Keratinocyte (primary cell): Measurements from ENCODE around the gene SH3BP1. TPM values are rescaled to one million over a fixed set of nuclear protein-coding genes. Genes with fewer than 3 reads are reported as not detected.
"Not testable (repeated sequence)": the region's sequence is repeated elsewhere in the genome, so short reads cannot be mapped to it uniquely, and the experiment has no call there.

ENCODE experiments used
- DNase-seq: peaks from one replicate; pipeline ENCODE4 v3.0.0-alpha.2; 2011; ENCODE audit warnings: low read depth, missing footprints, low spot score
- FAIRE-seq: peaks from 2 replicates; lab custom pipeline; 2011; peaks lifted over from hg19 to GRCh38; lab: Jason Lieb, UNC
- H2AFZ ChIP-seq: 2 replicates; pipeline ENCODE4 v1.6.0; 2012; ENCODE audit warnings: low read length, control low read depth, inconsistent platforms; ENCODE audit not compliant: control insufficient read depth
- H3K27ac ChIP-seq: 2 replicates; pipeline ENCODE4 v1.5.1; 2011; ENCODE audit warnings: low read length; ENCODE audit not compliant: control insufficient read depth, insufficient read depth
- H3K27me3 ChIP-seq: 3 replicates; pipeline ENCODE4 v1.6.0; 2011; ENCODE audit warnings: low read length; ENCODE audit not compliant: control insufficient read depth, insufficient read depth; ENCODE audit errors: extremely low read depth
- H3K36me3 ChIP-seq, 2 experiments: 2 replicates in 1 of 2; 3 replicates in 1 of 2; pipeline ENCODE4 v1.5.1; 2011; ENCODE audit warnings: low read length in 2 of 2, mild to moderate bottlenecking in 1 of 2; ENCODE audit not compliant: control insufficient read depth in 2 of 2, insufficient read depth in 2 of 2; ENCODE audit errors: extremely low read depth in 1 of 2
- H3K4me1 ChIP-seq: 3 replicates; pipeline ENCODE4 v1.5.1; 2011; ENCODE audit warnings: low read length; ENCODE audit not compliant: control insufficient read depth, insufficient read depth; ENCODE audit errors: extremely low read depth
- H3K4me2 ChIP-seq: 3 replicates; pipeline ENCODE4 v1.6.0; 2011; ENCODE audit warnings: low read depth, low read length; ENCODE audit not compliant: control insufficient read depth, insufficient read depth; ENCODE audit errors: extremely low read depth
- H3K4me3 ChIP-seq, 3 experiments: fragments of 200-600 bp in 1 of 3; sonication (generic) in 1 of 3; 2 replicates in 2 of 3; 3 replicates in 1 of 3; pipeline ENCODE4 v1.5.1; 2011 to 2016; ENCODE audit warnings: low read length in 3 of 3, mild to moderate bottlenecking in 3 of 3, control low read depth in 2 of 3, inconsistent platforms in 1 of 3, low read depth in 1 of 3, mixed read lengths in 1 of 3, mixed run types in 1 of 3, moderate library complexity in 1 of 3; ENCODE audit not compliant: control insufficient read depth in 2 of 3, insufficient read depth in 2 of 3; ENCODE audit errors: extremely low read depth in 1 of 3
- H3K79me2 ChIP-seq: 2 replicates; pipeline ENCODE4 v1.6.0; 2012; ENCODE audit warnings: low read length; ENCODE audit not compliant: control insufficient read depth, insufficient read depth
- H3K9ac ChIP-seq: 3 replicates; pipeline ENCODE4 v1.6.0; 2011; ENCODE audit warnings: low read length; ENCODE audit not compliant: control insufficient read depth, insufficient read depth; ENCODE audit errors: extremely low read depth
- H3K9me1 ChIP-seq: 3 replicates; pipeline ENCODE4 v1.6.0; 2011; ENCODE audit warnings: low read length; ENCODE audit not compliant: control insufficient read depth, insufficient read depth; ENCODE audit errors: extremely low read depth
- H3K9me3 ChIP-seq: 2 replicates; pipeline ENCODE4 v1.5.1; 2012; ENCODE audit warnings: low read depth, low read length; ENCODE audit not compliant: control insufficient read depth
- H4K20me1 ChIP-seq: 3 replicates; pipeline ENCODE4 v1.6.0; 2011; ENCODE audit warnings: low read length; ENCODE audit not compliant: control insufficient read depth, insufficient read depth; ENCODE audit errors: extremely low read depth
- CTCF ChIP-seq, 3 experiments: IDR thresholded peaks in 1 of 3; conservative IDR thresholded peaks in 1 of 3; optimal IDR thresholded peaks in 1 of 3; 2 replicates in 2 of 3; 3 replicates in 1 of 3; pipeline versions ENCODE3 to v1.5.1; 2011; ENCODE audit warnings: low read length in 3 of 3, mild to moderate bottlenecking in 3 of 3, moderate library complexity in 2 of 3, control low read depth in 1 of 3, inconsistent platforms in 1 of 3; ENCODE audit not compliant: insufficient read depth in 2 of 3; ENCODE audit errors: extremely low read depth in 1 of 3
- EZH2 ChIP-seq: IDR thresholded peaks from one replicate; pipeline ENCODE4 v1.6.1; 2012; ENCODE audit warnings: inconsistent platforms, mild to moderate bottlenecking, low read length, moderate library complexity
- dilution Hi-C: fragments of 300-500 bp; cut with MboI; formaldehyde crosslinking; loops from one replicate; pipeline ENCODE4 v1.7.0; 2020; ENCODE audit warnings: low sequenced_read_pairs; ENCODE audit not compliant: extremely low pct_ligation_motif_present
- polyA minus RNA-seq, 3 experiments: library from RNA; depleted of rRNA, polyadenylated mRNA; stranded (reverse); fragments of >200 nt; gene quantifications; 1 replicate in 1 of 3; 2 replicates in 1 of 3; 3 replicates in 1 of 3; pipeline ENCODE4 v1.2.3, GENCODE V29; 2011
- polyA plus RNA-seq, 5 experiments: library from polyadenylated mRNA; depleted of rRNA in 3 of 5; stranded (reverse) in 3 of 5; stranded (forward) in 1 of 5; unstranded in 1 of 5; fragments of >200 nt; gene quantifications; 1 replicate in 1 of 5; 2 replicates in 3 of 5; 3 replicates in 1 of 5; pipeline versions ENCODE4 v1.2.1 to v1.2.3, GENCODE V29; 2011 to 2012; ENCODE audit warnings: missing spikeins in 2 of 5, low read depth in 1 of 5, low replicate concordance in 1 of 5

SH3BP1 gene, protein sequence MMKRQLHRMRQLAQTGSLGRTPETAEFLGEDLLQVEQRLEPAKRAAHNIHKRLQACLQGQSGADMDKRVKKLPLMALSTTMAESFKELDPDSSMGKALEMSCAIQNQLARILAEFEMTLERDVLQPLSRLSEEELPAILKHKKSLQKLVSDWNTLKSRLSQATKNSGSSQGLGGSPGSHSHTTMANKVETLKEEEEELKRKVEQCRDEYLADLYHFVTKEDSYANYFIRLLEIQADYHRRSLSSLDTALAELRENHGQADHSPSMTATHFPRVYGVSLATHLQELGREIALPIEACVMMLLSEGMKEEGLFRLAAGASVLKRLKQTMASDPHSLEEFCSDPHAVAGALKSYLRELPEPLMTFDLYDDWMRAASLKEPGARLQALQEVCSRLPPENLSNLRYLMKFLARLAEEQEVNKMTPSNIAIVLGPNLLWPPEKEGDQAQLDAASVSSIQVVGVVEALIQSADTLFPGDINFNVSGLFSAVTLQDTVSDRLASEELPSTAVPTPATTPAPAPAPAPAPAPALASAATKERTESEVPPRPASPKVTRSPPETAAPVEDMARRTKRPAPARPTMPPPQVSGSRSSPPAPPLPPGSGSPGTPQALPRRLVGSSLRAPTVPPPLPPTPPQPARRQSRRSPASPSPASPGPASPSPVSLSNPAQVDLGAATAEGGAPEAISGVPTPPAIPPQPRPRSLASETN
- polyA plus RNA-seq = 27.2 to 49.8 TPM (median 32.6 TPM) in 3 replicates
- 39.1 TPM for polyA plus RNA-seq (2011; ENCODE audit: low read depth)
- 40.0 and 72.9 TPM in 2 replicates for polyA plus RNA-seq (2011; cell fraction: cytosol; rRNA removed)
- polyA plus RNA-seq (2011; cell fraction: nucleus; rRNA removed) = 68.3 and 76.6 TPM in 2 replicates
- polyA plus RNA-seq (2012; ENCODE audit: low replicate concordance) = 62.7 and 79.7 TPM in 2 replicates
- 32.3 to 136 TPM (median 54.1 TPM) in 3 replicates for polyA minus RNA-seq
- 59.5 TPM for polyA minus RNA-seq (2011; cell fraction: cytosol; rRNA and poly(A)+ RNA removed)
- polyA minus RNA-seq (2011; cell fraction: nucleus; rRNA and poly(A)+ RNA removed) = 27.0 and 32.3 TPM in 2 replicates

- Histone ChIP-seq H3K79me2 (peaks cover 20% of the 10 kb centered on the region), H3K4me1 (peaks cover 34% of the 10 kb centered on the region), H3K27me3 (no peaks in the 10 kb centered on the region), H3K9me3 (no peaks in the 10 kb centered on the region), H4K20me1 (peaks cover 4% of the 10 kb centered on the region), H2AFZ (no peak within 1 kb of the TSS), H3K9me1 (no peaks in the 10 kb centered on the region), H3K4me2 (peak within 1 kb of the TSS; percentile 90), H3K27ac (peak within 1 kb of the TSS; percentile 67), H3K4me3 (peak within 1 kb of the TSS; percentile 82 to 87 (median 84)), H3K9ac (peak within 1 kb of the TSS; percentile 63), H3K36me3 (peaks cover 19 to 27% of the 10 kb centered on the region in 2 experiments)
- dilution Hi-C loops = no loop called here
- no peak for DNase-seq
- FAIRE-seq = no peak
- TF ChIP-seq CTCF (optimal IDR thresholded peaks at IDR 0.05 in 1 of 3, IDR thresholded peaks at IDR 0.05 in 1 of 3, conservative IDR thresholded peaks at IDR 0.05 in 1 of 3; ENCODE audit: extremely low read depth in 1 of 3, insufficient read depth in 2 of 3, low read length in 3 of 3) = no peak
- TF ChIP-seq EZH2 = no peak
Measured at GRCh38 chr22:37639070-37639760, at the start of gene SH3BP1. TSS of gene SH3BP1 (plus strand) at chr22:37639669. CDS start at chr22:37639788, 119 bp downstream.

DNA sequence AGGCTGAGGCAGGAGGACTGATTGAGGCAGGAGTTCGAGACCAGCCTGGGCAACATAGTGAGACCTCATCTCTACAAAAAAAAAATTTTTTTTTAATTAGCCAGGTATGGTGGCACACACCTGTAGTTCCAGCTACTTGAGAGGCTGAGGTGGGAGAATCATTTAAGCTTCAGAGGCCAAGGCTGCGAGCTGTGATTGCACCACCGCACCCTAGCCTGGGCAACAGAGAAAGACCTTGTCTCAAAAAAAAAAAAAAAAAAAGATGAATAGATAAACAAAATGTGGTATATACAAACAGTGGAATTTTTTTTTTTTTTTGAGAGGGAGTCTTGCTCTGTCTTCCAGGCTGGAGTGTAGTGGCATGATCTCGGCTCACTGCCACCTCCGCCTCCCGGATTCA is 48.4 kb upstream of the SH3BP1 start:
- H3K9me1 ChIP-seq, H3K27me3 ChIP-seq, H3K4me1 ChIP-seq, H4K20me1 ChIP-seq, DNase-seq, H3K79me2 ChIP-seq, H3K36me3 ChIP-seq, H3K4me3 ChIP-seq, H3K9me3 ChIP-seq, FAIRE-seq, H2AFZ ChIP-seq, dilution Hi-C loops, H3K27ac ChIP-seq, H3K4me2 ChIP-seq, H3K9ac ChIP-seq: not testable (repeated sequence)
